ENCODE results near the gene TMUB2.
"Not testable (repeated sequence)": the region's sequence is repeated elsewhere in the genome, so short reads cannot be mapped to it uniquely, and the experiment has no call there.

TMUB2 gene

GRCh38 chr17:44219616-44220212, 32.9 kb downstream of the TMUB2 start, which contains the start of gene UBTF:
UBTF (minus strand) TSS chr17:44219675; CDS start chr17:44218229, 1,446 bp downstream.
- peak; percentile 66 for DNase-seq

DNA sequence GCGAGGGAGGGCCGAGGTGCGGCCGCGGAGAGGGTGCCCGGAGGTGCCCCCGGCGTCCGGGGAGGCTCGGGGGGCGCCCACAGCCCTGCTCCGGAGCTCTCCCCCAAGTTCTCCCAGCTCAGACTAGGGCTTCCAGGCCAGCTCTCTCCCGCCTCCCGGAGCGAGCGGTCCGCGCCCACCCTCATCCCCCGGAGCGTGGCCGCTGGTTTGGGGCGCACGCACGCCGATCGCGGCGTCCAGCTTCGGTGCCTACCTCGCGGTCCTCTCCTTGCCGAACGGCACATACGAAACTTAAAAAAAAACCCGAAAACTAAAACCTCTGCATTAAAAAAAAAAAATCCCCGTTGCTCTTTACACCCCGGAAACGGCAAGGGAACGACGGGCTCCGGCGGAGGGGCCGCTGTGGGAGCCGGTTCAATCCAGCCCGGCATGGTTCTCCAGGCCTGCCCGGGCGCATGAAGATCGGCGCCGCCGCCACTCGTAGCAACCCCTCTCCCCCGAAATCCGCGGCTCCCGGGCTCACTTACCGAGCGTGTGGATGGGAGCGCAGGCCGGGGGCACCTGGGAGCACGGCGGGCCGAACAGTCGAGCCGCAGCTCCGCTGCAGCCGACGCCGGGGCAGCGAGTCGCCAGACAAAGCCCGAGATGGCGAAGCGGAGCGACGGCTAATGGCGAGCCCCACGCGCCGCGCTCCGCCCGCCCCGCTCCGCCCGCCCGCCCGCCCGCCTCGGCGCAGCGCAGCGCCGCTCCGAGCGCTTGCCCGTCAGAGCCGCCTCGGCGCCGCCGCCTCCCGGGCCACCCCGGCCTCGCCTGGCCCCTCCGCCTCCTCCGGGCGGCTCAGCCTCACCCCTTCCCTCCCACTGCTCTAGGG, 33.7 kb downstream of the TMUB2 start:
- peak; percentile 63 for DNase-seq

- peak; percentile 73 for DNase-seq
Observed at GRCh38 chr17:44221084-44221861, 34.5 kb downstream of the TMUB2 start.

- no peak for DNase-seq
Observed at GRCh38 chr17:44221862-44222111, 35.0 kb downstream of the TMUB2 start.

DNA sequence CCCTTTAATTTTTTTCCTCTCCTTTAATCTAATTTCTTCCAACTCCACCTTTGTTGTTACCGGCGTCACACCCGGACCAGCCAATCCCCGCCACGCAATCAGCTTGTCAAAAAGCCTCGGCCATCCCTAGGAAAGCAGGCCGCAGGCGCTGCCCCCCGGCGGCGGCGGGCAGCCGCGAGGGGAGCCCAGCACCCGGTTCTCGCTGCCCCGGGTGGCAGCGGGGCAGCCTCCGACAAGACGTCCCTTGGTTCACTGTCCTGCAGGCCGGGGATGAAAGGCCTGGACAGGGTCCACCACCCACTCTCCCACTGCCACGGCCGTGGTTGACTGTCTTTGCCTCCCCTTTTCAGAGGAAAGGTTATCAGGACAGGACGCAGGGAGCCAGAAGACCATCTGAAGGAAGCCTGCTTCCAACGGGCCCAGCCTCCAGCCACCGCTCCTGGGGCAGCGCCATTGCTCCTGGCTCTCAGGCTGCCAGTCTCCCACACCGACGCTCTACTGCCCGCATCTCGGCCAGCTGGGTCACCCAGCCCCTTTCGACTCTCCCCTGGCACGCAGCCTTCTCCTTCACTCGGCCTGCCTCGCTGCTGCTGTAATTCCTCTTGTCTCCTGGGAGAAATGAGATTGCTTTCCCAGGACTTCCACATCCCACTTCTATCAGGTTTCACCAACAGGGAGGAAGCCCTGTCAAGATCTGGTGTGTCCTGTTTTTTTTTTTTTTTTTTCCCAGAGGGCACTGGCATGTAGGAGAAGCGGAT, 35.5 kb downstream of the TMUB2 start:
- peak; percentile 66 for DNase-seq

DNA sequence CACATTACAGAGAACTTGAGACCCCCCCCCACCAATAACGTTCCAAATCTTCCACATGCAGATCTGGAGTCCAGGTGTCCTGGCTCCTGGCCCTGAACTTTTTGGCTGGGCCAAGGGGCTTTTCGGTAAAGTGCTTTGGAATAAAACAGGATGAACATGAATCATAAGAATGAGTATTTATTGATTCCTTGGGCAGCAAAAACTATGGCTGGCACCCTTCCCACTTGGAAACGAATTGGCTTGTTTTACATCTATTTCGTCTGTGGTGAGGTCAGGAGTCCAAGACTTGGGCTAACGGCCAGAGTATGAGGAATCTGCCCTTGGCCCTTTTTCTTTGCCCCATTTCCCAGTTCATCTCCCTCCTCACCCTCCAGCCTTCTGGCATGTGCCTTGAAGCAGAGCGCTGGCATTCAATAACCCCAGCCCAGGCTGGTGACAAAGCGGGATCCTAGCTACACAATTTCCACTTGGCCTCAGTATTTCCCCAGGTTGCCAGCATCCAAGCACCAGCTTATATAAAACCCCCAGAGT, 36.8 kb downstream of the TMUB2 start:
- DNase-seq: no peak

GRCh38 chr17:44229090-44229489, 42.3 kb downstream of the TMUB2 start:
- no peak for DNase-seq

DNA sequence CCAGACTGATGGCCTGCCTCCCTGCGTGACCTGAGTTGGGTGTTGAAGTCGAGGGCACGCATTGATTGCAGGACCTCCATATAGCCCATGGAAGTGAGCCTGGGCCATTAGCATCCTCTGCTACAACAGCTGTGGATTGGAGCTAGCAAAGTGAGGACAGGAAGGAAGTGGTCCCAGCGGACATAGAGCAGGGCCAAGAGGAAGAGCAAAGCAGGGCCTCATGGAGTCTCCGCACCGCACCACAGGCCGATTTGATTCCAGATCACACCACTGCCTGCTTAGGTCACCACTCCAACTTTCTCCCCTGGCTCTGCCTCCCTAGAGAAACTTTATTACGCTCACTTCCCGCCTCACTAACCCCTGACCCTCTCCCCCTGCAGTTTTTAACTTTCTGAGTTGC, 43.4 kb downstream of the TMUB2 start:
- no peak for DNase-seq

DNA sequence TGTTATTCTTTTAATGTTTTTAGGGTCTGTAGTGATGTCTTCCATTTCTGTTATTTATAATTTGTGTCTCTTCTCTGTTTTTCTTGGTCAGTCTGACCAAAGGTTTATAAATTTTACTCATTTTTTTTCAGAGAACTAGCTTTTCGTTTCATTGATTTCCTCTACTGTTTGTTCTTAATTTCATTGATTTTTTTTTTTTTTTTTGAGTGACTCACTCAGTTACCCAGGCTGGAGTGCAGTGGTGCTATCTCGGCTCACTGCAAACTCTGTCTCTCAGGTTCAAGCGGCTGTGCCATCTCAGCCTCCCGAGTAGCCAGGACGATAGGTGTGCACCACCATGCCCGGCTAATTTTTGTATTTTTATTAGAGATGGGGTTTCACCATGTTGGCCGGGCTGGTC, 45.3 kb downstream of the TMUB2 start:
- no peak for DNase-seq

DNA sequence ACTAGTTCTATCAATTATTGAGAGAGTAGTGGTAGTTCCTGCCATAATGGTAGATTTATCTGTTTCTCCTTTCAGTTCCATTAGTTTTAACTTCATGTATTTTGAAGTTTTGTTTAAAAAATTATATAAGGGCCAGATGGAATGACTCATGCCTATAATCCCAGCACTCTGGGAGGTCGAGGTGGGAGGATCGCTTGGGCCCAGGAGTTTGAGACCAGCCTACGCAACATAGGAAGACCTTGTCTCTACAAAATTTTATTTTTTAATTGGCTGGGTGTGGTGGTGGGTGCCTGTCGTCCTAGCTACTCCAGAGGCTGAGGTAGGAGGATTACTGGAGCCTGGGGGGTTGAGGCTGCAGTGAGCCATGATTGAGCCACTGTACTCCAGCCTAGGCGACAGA, 46.8 kb downstream of the TMUB2 start:
- no peak for DNase-seq

DNA sequence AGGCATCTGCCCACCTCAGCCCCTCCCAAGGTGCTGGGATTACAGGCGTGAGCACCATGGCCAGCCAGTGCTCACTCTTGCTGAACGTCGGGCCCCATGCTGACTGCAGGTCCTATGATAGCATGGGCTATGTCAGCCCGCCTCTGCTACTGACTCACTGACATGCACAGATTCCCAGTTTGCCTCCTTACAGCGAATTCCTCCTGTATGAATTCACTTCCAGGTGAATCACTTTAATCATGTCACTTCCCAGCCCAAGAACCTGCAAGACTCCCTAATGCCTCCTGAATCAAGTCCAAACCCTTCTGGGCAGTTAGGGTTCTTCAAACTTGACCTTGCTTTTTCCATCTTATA, 48.8 kb downstream of the TMUB2 start:
- no peak for DNase-seq

- no peak for DNase-seq
Observed at GRCh38 chr17:44236444-44236991, 49.7 kb downstream of the TMUB2 start.

- not testable (repeated sequence) for DNase-seq
Observed at GRCh38 chr17:44237886-44238285, 51.1 kb downstream of the TMUB2 start.

DNA sequence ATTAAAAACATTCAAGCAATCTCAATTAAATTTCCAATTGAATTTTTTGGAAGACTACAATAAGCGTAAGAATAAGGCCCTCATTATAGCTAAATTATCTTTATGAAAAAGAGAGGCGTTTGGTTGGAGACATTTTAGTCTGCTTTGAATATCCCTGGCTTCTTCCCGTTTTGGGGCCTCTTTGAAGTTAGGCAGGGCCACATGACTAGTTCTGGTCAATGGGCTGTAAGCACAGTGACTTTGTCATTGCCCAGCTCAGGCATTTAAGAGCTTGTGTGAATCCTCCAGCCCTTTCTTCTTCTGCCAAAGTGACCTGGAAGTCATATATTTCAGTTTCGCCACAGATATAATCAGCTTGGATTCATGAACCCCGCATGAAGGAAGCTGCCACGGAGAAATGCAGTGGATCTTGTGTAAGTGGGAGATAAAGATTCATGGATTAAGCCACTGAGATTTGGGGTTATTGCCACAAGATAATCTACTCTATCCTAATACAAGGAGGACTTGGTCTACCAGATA, 54.4 kb downstream of the TMUB2 start:
- DNase-seq: no peak
